GM21381 (cell line): ENCODE data around the gene FBXW10.
"Not testable (repeated sequence)": the region's sequence is repeated elsewhere in the genome, so short reads cannot be mapped to it uniquely, and the experiment has no call there.

ENCODE experiments used
- ATAC-seq: cut with Tn5 transposase; IDR thresholded peaks from one replicate; pipeline ENCODE4 v1.9.1; 2021; ENCODE audit warnings: mild to moderate bottlenecking, moderate library complexity; ENCODE audit not compliant: unreplicated experiment

Gene FBXW10, protein sequence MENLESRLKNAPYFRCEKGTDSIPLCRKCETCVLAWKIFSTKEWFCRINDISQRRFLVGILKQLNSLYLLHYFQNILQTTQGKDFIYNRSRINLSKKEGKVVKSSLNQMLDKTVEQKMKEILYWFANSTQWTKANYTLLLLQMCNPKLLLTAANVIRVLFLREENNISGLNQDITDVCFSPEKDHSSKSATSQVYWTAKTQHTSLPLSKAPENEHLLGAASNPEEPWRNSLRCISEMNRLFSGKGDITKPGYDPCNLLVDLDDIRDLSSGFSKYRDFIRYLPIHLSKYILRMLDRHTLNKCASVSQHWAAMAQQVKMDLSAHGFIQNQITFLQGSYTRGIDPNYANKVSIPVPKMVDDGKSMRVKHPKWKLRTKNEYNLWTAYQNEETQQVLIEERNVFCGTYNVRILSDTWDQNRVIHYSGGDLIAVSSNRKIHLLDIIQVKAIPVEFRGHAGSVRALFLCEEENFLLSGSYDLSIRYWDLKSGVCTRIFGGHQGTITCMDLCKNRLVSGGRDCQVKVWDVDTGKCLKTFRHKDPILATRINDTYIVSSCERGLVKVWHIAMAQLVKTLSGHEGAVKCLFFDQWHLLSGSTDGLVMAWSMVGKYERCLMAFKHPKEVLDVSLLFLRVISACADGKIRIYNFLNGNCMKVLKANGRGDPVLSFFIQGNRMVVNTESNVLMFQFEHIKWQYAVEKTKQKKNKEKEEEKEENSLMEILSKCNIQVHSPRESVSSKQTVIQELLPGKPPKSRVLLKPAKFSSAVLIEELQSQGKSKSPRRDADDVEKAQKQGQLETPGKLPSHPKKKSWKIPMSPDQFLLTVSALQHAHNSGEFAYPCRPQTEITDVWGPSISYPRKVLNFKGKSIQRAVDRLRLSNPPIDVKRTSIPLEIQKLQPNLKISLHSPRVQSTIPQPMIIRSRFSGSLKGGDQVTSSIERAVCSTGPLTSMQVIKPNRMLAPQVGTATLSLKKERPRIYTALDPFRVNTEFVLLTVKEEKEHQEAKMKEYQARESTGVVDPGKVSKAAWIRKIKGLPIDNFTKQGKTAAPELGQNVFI

DNA sequence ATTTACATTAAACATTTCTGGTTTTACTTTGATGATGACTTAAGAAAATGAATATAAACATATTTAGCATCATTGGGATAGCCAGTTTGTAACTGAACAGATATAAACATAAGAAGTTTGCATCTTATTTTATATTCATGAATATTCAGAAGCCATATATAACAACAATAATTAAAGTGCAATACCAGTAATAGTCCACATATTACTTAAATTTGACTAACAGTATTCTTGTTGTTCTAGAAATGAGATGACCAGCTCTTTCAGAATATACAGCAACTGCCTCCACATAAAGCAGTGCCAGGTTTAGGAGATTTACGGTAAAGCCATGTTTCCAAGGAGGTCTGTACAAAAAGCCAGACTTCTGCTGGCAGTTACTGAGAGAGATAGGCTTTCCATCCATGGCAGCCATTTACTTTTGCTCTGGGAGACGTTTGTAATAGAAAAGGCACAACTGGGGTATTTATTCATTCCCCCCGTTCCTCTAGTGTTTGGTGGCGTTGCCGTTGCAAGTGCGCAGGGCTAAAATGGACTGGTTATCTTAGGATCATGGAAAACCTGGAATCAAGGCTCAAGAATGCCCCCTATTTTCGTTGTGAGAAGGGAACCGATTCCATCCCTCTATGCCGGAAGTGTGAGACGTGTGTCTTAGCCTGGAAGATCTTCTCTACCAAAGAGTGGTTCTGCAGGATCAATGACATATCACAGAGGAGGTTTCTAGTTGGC is at the start of gene FBXW10:
FBXW10 (plus strand) TSS at position 356 of the 723 bp plus-strand sequence; CDS start at position 547, 191 bp downstream.
- ATAC-seq = not testable (repeated sequence)

GRCh38 chr17:18695143-18695542 is 48.7 kb upstream of the FBXW10 start:
- ATAC-seq = not testable (repeated sequence)

DNA sequence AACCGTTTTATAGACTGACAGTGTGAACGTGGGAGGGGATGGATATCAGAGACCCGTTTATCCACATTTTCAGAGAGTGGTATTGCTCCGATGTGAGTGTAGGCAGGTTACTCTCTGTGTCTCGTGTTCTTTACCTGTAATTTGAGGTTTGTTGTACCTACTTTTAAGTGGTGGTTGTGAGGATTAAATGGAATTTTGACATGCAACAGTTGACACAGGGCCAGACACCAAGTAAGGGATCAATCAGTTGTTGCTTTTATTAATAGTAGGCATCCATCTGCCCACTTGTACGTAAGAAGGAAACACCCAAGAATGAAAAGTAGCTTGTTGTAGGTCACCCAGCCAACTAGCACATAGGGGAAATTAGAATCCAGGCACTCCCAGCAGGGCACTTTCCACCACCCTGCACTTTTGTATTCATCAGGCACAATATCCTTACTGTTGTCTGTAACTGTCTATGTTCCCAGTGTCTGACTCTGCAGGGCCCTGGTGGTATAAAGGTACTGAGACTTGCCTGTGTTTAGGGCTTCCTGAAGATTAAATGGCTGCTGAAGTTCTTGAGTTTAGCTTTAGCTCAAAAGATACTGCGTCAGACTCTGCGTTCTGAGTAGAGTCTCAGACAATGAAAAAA is 45.3 kb upstream of the FBXW10 start:
- ATAC-seq = not testable (repeated sequence)

DNA sequence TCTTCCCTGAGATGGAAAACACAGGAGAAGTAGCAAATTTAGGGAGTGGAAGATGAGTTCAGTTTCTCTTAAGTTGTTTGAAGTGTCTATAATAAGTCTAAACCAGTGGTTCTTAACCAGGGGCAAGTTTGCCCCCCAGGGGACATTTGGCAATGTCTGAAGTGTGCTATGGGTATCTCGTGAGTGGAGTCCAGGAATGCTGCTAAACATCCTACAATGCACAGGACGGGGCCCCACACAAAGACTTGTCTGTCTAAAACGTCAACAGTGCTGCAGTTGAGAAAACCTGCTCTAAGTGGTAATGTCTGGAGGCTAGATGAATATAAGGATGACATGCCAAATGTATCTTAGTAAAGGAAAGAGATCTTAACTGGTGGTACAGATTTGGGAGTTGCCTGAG is 37.9 kb upstream of the FBXW10 start:
- ATAC-seq = not testable (repeated sequence)

DNA sequence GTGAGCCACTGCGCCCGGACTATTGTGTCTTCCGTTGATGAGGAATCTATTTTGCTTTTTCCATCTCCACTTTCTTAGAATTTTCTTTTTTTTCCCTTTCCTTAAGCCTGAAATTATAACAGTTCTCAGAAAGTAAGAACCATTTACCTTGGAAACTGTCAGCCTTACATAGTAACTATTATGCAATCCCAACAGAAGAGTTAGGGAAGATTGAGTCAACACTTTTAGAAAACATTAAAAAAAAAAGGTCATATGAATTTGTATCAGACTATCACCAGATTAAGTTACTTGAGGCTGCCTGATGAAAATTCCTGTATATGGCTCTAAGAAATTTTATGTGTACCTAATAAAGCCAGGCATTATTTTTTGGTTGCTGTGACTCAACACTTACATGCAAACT is 35.6 kb upstream of the FBXW10 start:
- not testable (repeated sequence) for ATAC-seq

DNA sequence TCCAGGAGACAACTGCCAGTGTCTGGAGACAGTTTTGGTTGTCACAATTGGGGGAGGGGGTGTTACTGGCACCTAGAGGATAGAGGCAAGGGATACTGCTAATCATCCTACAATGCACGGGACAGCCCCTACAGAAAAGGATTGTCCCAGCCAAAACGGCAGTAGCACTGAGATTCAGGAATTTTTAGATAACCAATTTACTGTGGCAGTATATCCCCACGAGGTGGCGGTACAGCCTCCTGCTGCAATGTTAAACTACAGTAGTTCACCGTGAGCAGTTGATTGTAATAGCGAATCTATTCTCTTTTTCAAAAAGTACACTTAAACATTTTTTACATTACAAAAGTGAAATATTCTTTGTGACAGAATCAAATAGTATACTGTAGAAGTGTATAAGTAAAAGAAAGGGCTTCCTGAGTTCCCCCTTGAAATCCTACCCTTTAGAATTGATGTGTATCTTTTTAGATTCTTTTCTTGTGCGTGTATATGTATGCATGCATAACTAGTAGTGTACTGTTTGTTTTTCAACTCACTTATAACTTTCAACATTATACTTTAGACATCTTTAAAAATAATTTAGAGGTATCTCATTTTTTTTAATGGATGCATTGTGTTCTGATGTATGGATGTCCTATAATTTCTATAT is 31.4 kb upstream of the FBXW10 start:
- not testable (repeated sequence) for ATAC-seq

- not testable (repeated sequence) for ATAC-seq
Observed at GRCh38 chr17:18718643-18719427, 25.0 kb upstream of the FBXW10 start.

- not testable (repeated sequence) for ATAC-seq
Observed at GRCh38 chr17:18719428-18720110, 24.3 kb upstream of the FBXW10 start.

DNA sequence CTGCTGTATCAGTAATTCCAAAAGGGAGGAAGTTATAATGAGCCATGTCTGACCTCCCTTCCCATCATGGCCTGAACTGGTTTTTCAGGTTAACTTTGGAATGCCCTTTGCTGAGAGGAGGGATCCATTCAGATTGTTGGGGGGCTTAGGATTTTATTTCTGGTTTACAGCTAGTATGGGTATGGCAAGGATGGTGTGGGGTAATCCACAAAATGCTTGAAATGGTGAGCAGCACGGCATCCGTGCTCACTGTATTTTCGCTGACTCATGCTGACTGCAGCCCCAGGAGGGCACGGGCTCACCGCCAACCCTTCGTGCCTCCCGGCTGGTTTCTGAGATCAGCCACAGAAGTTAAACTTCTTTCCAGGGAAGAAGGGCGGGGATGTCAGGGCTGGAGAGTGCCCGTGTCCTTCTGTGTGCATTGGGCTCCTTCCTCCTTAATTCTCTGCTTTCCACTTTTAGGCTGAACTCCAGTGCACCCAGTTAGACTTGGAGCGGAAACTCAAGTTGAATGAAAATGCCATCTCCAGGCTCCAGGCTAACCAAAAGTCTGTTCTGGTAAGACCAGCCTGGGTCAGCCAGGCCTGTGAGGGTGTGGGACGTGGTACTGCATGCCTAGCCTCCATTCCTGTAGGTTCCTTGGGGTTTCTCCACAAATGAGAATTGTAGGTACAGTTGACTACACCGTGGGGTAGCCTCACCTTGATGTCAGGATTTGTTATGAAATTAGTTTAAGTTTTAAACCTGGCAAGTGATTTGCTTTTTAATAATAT is 21.9 kb upstream of the FBXW10 start:
- not testable (repeated sequence) for ATAC-seq

DNA sequence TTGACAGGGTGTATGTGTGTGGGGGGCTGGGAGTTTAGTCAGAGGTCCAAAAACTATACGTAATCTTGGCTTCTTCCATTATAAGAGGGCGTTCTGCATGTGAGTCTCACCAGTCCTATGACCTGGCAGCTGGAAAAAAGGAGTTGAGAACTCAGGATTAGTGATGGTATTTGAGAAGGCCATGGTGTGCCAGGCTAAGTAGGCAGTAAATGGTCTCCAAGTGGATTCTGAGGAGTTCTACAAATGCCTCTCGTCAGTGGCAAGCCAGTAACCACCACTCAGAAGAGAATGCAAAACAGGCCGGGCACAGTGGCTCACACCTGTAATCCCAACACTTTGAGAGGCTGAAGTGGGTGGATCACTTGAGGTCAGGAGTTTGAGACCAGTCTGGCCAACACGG is 21.2 kb upstream of the FBXW10 start:
- ATAC-seq = not testable (repeated sequence)

DNA sequence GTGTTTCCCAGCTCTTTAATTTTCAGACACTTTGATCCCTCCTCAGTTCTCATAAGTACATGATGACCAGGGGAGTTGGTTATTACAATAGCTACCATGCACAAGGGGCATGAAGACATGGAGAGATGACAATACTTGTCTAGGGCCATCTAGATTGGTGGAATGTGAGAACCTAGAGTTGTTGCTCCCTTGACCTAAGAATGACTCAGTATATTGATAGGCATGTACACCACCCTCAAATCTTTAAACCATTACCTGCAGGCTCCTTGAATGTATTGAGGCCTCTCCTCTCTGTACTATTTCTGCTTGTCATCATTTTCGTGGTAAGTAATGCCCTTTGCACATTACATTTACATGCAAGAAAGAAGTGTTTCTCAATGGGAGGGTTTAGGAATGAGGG is 20.3 kb upstream of the FBXW10 start:
- not testable (repeated sequence) for ATAC-seq

DNA sequence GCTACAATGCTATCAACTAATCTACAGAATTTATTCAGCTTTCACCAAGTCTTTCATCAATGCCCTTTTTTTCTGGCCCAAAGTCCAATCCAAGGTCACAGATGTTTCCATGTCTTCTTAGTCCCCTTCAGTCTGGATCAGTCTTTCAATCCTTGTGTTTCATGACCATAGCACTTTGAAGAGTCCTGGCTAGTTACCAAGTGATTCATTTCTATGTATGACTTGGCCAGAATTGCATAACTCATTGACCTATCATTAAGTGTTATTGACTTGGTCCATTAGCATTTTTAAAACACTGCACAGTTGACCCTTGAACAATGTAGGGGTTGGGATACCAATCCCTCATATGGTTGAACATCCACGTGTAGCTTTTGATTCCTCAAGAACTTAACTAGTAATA is 11.4 kb upstream of the FBXW10 start:
- ATAC-seq = not testable (repeated sequence)

GRCh38 chr17:18733350-18733749 is 10.5 kb upstream of the FBXW10 start:
- ATAC-seq = not testable (repeated sequence)

- ATAC-seq = not testable (repeated sequence)
Observed at GRCh38 chr17:18739616-18740391, 4.0 kb upstream of the FBXW10 start.

DNA sequence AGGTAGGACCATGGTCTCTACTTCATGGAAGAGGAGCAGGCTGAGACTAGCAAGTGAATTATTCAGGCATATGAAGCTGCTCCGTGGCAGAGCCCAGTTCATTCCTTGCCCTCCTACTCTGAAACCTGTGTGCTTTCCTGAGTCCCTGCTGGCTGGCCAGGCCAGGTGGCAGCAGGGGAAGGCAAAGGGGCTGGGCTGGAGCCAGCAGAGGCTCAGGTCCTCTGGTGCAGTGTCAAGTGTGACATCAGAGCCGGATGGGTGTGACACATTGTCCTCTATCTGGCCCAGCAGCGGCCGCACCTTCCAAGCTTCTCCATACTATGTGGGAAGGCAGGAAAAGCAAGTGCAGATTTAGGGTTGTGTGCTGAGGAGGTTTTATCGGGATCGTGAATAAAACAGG is 2.6 kb upstream of the FBXW10 start:
- ATAC-seq = not testable (repeated sequence)

DNA sequence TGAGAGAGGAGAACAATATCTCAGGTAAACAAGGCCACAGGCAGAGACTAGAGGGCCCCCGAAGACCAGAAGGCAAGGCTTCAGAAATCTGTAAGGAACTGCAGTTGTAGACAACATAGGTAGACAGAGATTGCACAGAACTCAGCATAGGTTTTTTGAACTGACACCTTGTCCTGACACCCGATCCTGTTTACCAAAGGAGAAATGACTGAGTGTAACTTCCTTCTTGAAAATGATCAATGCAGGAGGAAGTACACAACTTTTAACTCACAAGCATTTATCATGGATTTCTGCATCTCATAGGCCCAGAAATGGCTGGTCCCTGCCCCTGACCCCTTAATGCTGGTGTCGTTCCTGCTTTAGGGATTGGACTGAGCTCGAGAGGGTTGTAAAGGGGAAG is 872 bp downstream of the FBXW10 start:
- ATAC-seq = not testable (repeated sequence)

DNA sequence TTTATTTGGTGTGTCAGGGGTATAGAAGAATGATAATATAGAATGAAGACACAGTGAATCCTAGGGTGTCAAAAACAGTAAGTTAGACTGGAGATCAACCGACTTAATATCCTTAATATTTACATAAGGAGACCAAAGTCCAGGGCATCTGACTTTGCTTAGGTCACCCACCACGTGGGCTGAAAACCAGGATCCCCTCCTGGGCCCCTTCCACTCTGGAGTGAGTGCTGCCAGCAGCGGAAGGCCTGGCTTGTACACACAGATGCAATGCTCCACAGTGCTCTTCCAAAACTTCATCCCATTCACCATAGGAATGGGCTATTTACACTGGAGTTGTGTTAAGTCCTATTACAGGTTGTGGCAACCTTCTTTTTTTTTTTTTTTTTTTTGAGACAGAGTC is 2.7 kb downstream of the FBXW10 start:
- ATAC-seq = not testable (repeated sequence)
